COLO668 (cell line): ENCODE results near the gene EXT2.

Source experiments
- DNase-seq: peaks from one replicate; lab custom pipeline; 2025; ENCODE audit not compliant: unreplicated experiment; lab: John Stamatoyannopoulos, UW

Gene EXT2

DNA sequence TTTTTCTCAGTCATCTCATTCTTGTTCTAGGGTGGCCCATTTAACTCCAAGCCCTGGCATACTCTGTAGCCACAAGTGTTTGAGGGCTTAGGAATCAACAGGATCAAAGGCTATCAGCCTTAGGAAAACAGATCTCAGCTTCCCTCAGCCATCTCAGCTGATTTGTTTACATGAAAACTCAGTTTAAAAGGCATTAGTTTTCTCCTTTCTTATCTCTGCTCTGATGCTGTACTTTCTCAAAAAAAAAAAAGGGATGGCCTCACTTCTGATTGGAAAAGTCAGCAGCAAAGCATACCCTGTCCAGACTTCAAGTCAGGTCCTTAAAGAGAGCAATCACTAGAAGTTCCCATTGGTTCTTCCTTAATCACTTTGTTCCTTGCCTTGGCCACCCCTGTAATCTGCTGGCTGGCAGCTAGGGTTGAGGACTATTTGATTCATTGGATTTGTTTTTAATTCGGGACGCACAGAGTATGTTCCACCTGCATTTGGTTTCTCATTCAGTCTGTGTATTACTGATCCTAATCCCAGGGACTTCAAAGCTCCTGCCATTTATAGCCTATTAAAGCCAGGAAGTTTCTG, 102.8 kb downstream of the EXT2 start:
- DNase-seq: no peak

DNA sequence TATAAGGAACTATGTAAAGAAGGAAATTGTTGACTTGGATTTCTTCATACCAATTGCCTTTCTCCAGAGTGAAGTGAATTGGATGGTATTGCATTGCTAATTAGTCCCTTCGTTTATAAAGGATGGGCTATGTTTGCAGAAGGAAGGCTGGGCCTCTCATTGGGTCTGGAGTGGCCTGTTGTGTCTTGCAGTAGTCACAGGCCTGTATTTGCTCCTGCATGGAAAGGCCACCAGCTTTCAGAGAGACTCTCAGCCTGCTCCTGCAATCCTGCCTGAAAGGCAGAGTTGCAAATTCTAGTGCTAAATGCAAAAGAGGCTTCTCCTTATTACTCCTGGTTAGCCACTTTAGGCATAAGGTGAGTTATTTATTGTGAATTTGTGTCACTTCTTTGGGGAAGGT, 103.8 kb downstream of the EXT2 start:
- no peak for DNase-seq

DNA sequence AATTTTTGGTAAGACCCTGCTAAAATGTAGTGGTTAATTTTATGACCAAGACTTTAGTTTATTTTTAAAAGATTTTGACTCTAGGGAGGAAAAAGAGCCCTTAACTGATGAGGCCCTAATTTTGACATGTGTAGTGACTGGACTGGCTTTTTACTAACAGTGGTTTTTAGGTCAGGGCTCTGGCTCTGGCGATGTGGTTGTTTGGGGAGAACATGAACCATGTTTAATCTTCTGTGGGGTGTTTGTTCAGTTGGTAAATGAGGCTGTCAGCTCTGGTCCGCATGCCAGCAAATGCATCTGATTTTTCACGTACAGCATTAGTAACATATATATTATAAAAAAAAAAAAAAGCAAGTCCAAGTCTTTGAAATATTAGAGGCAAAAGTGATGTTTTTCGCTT, 104.3 kb downstream of the EXT2 start:
- no peak for DNase-seq

DNA sequence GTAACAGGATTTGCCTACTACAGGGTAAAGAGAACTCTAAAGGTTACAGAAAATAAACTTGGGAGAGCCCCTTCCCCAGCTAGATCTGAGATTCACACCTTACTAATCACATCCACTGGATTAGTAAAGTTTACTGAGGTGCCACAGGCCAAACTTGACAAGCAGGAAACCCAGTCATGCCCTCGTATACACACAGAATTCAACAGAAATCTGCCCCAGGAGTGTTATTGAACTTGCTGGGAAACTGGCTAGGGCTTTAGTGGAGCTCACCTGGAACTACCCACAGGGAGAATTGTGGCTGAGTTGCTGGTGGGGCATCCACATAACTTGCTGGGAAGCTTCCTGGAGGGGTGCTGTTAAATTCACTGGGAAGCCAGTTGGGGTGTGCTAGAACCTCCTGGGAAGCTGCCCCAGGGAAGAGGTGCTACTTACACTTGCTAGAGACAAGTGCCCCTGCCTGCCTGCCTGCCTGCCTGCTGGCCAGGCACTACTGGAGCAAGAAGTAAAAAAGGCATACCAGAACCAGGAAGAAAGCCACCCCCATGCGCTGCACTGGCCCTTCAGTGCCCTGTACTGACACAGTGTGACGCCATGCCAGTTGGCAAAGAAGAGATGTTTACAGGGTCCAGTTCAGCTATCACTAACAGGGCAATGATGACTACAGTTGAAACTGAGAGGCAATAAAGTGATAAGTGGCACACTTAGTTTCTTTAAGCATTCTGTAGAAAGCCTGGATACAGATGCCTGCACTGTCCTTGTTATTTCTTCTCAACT, 108.0 kb downstream of the EXT2 start:
- no peak for DNase-seq

DNA sequence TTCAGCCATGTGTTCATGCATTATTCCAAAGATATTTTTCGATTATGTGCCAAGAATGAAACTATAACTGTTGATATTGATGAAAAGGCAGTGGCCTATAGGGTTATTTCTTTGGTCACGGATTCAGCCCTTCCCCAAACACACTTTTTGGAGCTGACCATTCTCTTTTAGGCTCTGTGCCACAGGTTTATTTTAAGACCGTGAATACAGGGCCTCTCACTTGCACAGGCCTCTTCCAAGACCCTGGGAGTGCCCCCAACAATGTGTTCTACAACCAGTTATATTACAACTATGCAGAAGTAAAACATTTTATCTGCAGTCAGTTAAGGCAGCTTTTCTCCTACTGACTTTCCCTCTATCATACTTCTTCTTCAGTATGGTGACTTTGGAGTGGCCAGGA, 109.9 kb downstream of the EXT2 start:
- DNase-seq: no peak

DNA sequence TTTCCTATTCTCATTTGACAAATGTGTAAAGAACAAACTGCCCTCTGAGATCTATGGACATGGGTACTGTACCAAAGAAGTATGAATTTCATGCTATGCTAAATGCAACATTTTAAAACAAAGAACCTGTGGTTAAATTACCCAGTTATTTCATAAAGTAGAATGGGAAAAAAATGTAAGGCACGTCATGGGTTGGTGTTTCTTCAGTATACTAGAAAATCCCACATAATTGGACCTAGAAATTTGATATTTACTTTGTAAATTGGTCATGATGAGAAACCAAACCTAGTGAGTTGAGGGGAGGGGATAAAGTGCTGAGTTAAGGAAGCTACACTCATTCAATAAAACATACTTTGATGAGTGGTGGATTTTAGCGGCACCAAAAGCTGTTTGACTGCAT, 110.4 kb downstream of the EXT2 start:
- no peak for DNase-seq

DNA sequence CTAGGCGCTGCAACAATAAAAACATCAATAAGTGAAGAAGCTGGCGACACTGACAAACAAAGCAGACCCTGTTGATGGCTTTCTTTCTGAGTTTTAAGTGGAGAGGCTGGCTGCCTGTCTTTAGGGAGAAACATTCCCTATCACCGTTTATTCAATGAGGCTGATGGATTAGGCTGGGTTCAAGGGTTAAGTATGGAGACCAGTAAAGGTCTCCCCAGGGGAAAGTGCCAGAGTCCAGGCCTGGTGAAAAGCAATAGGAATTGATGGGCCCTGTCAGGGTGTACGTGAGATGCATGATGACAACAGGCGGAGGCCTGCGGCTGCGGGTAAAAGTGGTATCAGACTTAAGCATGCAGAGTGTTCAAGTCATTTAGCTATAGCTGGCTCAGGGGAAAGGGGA, 111.8 kb downstream of the EXT2 start:
- DNase-seq: no peak

DNA sequence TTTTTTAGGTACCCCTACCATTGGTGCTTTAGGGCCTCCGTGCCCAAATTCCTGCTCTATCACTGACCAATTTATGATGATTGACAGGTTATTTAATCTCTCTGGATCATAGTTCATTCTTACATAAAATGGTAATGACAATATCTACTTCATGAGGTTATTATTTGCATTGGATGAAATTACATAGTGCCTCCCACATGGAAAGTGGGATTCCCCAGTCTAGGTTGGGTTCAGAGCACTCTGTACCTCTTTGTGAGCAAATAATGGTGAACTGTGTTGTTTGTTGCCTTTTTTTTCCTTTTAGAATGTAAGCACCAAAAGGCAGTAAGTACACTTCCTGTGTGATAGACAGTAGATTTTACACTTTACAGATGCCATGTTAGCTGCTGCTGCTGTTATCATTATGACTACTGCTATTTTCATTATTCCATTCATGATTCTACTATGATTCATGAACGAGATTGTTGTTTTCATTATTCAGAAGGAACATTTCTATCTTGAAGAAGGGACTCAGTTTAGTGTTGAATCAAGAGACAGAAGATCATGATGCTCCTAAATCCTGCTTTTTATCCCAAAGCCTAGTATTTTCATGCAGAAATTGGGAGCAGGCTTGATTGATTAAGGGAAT, 113.6 kb downstream of the EXT2 start:
- DNase-seq: no peak

DNA sequence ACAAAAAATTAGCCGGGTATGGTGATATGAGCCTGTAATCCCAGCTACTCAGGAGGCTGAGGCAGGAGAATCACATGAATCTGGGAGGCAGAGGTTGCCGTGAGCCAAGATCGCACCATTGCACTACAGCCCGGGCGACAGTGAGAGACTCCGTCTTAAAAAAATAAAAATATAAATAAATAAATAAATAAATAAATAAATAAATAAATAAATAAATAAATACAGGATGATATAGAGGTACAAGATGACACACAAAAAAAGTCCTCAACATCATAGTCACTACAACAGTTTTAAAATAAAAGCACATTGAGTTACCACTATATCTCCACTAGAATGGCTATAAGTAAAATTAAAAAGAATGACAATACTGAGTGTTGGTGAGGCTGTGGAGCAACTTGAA, 116.7 kb downstream of the EXT2 start:
- DNase-seq: no peak

DNA sequence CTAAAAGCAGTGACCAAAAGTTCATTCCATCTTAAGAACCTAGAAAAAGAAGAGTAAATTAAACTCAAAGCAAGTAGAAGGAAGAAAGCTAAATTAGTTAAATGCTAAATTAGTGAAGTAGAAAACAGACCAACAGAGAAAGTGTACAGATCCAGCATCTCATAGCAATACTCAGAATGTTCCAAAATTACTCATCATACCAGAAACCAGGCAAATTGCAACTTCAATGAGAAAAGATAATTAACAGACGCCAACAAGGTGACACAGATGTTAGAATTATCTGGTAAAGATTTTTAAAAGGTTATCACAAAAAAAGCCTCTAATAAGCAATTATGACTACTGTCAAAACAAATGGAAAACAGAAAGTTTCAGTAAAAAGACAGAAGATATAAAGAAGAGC, 117.7 kb downstream of the EXT2 start:
- no peak for DNase-seq

DNA sequence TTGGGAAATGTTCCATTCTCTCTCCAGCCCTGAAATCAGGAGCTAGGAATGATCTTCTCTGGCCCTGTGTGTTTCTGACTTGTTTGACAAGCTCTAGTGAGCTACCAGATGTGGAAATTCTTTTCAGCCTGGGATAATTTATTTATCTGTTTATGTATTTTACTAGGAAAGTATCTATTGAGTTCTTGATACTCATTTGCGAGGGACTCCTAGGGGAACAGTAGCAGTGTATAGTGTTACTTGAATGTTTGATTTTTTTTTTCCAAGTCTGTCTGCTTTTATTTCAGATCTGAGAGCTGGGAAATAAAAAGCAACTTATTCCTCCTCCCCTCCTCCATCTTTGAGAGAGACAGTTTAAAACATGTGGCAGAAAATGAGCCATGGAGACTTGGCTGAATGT, 122.0 kb downstream of the EXT2 start:
- no peak for DNase-seq

DNA sequence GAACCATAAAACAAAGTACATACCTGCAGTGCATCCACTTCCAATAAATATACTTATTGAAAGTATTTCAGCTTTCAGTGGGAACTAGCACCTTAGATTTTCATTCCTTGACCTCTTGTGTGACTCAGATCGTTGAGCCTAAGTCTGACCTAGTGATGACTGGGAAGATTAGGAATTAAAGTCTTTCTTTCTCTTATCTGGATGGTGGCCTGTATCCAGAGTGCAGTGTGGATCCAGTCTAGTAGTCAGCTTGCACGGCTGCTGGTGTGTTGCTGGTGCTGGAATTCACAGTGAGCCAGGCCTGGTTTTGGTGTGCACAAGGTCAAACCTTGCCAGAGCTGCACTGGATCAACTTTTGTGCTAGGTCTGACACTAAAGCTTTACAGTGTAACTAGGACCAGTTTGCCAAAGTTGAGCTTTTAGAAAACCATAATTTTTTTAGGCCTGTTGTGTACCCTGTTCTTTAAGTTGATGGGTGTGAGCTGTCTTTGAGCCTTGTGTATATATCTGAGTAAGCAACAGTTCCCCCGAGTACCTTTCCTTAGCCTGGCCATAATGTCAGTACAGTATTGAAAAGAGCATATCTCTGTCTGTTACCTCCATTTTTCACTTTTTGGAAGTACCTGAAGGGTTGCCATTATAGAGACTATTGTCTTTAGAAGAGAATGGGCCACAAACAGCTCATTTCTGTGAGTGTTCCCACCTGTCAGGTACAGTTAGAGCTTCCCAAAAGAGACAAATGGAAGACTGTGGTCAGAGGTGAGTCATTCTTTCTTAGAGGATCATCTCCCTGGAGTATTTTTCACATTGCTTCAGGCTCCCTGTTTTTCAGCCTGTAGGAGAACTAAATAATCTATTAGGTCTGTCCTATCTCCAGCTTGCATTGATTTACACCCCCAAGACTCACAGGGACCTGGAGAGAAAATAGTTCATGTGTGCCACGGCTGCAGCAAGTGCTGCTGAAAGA, 124.6 kb downstream of the EXT2 start:
- DNase-seq: no peak

DNA sequence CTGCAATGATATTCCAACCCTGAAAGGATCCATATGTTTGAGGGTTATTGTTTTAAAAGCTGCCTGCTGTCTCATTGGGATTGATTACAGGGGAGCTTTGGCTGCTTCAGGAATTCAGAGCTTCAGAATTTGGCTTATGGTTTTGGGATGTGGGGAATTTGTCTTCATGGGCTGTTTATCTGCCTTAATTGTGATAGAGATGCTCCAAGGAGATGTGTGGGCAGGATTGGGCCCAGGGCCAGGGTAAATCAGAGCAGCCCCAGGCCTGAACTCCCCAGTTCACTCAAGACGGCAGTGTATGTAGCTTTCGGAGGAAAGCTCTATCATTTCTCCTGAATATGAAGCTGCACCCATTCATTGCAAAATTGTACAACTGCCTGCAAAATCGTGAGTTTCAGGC, 126.0 kb downstream of the EXT2 start:
- DNase-seq: no peak

DNA sequence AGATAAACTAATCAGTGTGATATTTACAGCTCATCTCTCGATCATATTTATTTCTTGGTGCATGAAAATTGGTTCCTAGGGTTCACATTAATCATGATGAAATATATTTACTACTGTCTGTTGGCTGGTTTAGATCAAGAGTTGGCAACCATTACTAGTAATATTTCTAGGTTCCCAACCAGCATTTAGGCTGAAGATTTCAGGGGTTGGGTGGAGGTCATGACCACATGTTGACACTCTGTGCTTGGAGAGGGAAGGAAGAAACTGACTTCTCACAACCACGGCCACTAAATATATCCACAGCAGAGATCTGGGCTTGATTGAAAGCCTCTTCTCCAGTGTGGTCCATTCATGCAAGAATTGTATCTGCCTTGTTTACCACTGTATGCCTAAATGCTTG, 126.5 kb downstream of the EXT2 start:
- DNase-seq: no peak

DNA sequence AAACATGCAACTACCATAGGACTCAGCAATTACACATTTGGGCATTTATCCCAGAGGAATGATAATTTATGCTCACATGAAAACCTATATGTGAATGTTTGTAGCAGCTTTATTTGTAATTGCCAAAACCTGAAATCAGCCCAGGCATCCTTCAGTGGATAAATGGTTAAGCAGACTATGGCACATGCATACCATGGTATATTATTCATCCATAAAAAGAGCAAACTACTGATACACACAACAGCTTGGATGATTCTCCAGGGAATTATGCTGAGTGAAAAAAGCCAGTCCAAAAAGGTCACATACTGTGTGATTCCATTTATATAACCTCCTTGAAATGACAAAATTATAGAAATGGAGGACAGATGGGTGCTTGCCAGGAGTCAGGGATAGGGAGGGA, 127.8 kb downstream of the EXT2 start:
- no peak for DNase-seq

DNA sequence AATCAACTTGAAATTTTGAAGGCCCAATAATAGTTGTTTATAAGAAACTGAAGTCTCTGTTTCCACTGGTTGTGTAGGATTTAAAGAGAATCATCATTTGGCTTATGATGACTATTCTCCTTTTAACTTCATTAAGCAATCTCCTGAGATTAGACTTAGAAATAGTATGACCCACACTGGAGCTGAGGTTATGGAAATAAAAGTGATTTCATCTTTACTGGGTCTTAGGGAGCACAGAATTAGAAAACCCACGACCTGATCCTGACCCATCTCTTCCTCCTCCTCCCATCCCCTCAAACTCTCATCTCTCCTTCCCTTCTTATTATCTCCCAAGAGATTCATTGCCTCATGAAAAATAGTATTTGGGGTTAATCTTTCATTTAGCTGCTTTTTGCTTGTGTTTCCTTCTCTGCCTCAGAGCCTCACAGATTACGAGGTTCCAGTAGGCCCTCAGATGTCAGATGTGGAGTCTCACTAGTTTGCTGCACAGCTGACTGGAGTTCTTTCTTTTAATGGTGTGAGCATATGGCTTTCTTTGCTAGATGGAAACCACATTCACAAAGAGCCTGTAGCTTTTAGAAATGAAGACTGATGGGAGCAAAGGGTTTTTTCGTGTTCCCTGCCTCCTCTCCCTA, 129.5 kb downstream of the EXT2 start:
- no peak for DNase-seq

DNA sequence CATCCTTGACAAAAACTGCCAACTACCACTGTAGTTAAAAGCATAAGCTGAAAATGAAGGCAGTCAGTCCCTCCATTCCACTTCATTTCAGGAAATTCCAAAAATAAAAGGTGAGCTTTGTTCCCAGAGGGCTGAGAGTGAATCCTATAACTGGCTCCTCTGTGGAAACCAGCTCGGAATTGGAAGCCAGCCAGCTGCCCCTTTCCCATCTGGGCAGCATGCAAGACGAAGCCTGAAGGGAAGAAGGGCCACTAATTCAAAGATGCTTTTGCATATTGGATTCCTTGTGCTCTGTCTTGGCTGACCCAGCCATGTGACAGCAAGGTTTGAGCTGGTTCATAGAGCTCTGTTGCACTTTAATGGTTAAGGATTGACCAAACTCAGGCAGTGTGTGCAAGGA, 131.0 kb downstream of the EXT2 start:
- no peak for DNase-seq

DNA sequence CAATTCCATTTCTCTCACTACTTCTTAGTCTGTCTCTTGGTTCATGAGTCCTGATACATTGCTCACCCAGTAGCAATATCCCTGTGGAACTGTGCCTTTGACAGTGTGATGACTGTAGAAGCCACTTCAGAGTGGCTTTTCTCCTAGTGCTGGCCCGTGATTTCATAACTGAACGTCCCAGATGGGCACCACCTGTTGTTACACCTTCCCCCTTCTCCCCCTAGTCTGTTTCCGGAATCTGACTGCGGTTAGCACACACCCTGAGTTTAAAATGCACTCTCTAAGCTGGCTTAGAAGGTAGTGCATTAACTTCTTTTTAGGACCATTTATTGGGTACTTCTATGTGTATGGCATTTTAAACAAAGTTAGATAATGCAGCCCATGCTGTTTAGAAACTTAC, 131.5 kb downstream of the EXT2 start:
- no peak for DNase-seq

DNA sequence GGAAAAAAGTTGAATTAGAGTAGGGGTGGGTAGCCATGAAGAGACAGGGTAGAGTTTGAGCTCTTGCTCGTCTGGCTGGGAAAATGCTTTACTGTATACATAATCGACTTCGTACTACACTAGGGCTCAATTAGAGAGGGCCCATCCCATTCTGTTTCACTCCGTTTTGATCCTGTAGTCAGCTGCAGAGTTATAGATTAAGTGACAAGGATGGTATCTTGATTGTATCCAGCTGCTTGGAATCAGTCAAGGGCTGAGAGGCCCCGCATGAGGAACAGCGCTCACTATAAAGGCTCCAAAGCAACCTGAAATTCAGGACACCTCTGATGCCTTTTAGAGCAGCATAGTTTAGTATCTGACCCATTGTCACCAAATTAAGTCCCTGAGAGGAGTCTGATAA, 132.9 kb downstream of the EXT2 start:
- DNase-seq: no peak

DNA sequence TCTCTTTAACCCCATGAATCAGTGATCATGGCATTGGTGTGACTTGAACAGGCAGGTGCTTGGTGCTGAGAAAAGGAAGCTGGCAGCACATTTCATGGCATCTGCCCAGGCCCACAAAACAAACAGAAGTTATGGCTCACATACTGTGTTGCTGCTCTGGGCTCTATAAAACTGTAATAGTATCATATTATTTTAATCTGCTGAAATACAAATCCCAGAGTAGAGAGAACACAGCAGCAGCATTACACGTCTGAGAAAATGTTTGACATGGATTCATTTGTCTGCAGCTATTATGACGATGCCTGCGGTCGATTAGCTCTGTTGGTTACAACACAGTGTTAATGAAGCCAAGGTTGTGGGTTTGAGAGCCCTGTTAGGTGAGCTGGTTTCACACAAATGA, 133.6 kb downstream of the EXT2 start:
- DNase-seq: no peak

DNA sequence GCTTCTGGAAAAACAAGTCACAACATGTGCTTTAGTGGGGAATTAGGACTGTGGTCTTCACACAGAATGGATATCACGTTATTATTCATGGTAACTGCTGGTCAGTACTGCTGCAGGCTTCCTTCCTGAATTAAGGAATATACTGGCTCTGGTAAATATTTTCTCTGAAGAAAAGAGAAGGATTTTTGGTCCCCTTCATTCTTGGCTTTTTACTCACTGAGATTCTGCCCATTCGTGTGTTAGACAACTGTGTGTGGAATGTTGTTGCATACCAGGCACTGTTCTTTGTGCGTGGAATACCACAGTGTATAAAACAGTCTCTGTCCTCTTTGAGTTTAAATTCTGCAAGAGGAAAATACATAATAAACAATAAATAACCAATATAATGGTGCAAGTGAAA, 134.1 kb downstream of the EXT2 start:
- DNase-seq: no peak
